ENCODE results near the gene MYOG. TPM values are rescaled to one million over a fixed set of nuclear protein-coding genes. Genes with fewer than 3 reads are reported as not detected.

The MYOG gene
- total and polyA plus RNA-seq, 2 experiments from 2014 or later, result not detected

DNA sequence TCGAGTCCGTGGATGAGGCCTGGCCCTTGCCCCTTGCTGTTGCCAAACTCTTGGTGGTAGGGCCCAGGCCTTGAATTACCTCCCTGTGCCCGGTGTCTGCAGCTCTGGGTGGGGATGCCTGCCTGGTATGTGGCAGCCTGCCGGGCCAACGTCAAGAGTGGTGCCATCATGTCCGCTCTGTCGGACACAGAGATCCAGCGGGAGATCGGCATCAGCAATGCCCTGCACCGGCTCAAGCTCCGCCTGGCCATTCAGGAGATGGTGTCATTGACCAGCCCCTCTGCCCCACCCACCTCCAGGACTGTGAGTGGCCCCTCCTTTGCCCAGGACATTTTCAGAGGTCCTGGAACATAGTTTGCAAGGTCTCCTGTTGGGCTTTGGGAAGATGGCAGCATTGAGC, 25.7 kb downstream of the MYOG start:
- no peaks in the 10 kb centered on the region for H3K9me3 ChIP-seq (ENCODE audit: low read depth)
- WGBS (ENCODE audit: low lambda C conversion rate, missing lambda C conversion rate), result 98% methylated on average over 11 of the region's 11 CpGs

DNA sequence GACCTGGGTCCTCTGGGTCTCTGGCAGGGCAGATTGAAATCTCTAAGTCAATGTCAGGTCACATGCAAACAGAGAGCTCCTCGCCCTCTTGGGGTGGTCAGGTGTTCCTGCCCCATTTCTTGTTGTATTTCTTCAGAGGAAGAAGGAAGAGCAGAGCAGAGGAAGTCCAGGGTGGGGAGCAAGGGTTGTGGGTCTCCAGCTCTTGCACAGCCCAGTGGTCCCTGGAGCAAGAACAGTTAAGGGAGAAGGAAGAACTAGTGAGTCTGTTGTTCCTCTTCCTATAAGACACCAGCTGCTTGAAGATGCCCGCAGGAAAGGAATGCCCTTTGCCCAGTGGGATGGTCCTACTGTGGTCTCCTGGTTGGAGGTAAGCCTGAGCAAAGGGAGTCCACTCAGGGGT, 26.3 kb downstream of the MYOG start:
- 84% methylated on average over 2 of the region's 2 CpGs for WGBS (ENCODE audit: low lambda C conversion rate, missing lambda C conversion rate)

More for the DNA sequence above, 25.7 kb downstream of the MYOG start:
- Histone ChIP-seq H2AFZ (no peak overlapping the region), H3K4me1 (ENCODE audit: insufficient read depth) (no peaks in the 10 kb centered on the region), H3K9me2 (replicated peaks; ENCODE audit: insufficient read depth) (no peaks in the 10 kb centered on the region), H3K4me3 (no peak overlapping the region), H4K20me1 (ENCODE audit: insufficient read depth, poor library complexity, severe bottlenecking) (no peaks in the 10 kb centered on the region), H3K27me3 (no peaks in the 10 kb centered on the region), H3K4me2 (no peak overlapping the region), H3K27ac (no peak overlapping the region), H3K79me2 (no peaks in the 10 kb centered on the region), H3K36me3 (replicated peaks; ENCODE audit: insufficient read depth, low read depth) (no peaks in the 10 kb centered on the region)
- TF ChIP-seq, protein P1, sequence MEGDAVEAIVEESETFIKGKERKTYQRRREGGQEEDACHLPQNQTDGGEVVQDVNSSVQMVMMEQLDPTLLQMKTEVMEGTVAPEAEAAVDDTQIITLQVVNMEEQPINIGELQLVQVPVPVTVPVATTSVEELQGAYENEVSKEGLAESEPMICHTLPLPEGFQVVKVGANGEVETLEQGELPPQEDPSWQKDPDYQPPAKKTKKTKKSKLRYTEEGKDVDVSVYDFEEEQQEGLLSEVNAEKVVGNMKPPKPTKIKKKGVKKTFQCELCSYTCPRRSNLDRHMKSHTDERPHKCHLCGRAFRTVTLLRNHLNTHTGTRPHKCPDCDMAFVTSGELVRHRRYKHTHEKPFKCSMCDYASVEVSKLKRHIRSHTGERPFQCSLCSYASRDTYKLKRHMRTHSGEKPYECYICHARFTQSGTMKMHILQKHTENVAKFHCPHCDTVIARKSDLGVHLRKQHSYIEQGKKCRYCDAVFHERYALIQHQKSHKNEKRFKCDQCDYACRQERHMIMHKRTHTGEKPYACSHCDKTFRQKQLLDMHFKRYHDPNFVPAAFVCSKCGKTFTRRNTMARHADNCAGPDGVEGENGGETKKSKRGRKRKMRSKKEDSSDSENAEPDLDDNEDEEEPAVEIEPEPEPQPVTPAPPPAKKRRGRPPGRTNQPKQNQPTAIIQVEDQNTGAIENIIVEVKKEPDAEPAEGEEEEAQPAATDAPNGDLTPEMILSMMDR (IDR thresholded peaks at IDR 0.05; ENCODE audit: poor library complexity), result no peak
- TF ChIP-seq EZH2 (IDR thresholded peaks at IDR 0.05; ENCODE audit: borderline replicate concordance) (no peak), EZH2phosphoT487 (IDR thresholded peaks at IDR 0.05; ENCODE audit: low read depth, severe bottlenecking, unreplicated experiment) (no peak)
- no peak for DNase-seq (ENCODE audit: low spot score)

DNA sequence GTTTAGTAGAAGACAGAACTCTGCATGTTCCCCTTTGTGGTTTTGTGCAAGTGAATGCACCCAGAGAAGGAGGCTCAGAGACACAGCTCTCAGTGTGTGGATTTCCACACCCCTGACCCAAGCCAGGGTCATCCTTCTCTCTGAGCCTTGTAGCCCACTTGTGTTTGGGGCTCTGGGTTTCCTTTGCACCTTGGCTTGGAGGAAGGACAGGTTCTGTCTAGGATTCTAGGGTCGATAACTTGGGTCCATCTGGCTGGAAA, 27.2 kb downstream of the MYOG start:
- 93% methylated on average over 1 of the region's 1 CpG for WGBS (ENCODE audit: low lambda C conversion rate, missing lambda C conversion rate)

More for the DNA sequence above, 26.3 kb downstream of the MYOG start:
- no peaks in the 10 kb centered on the region for H4K20me1 ChIP-seq (ENCODE audit: insufficient read depth, poor library complexity, severe bottlenecking)
- H3K9me3 ChIP-seq (ENCODE audit: low read depth), result no peaks in the 10 kb centered on the region
- no peaks in the 10 kb centered on the region for H3K9me2 ChIP-seq (replicated peaks; ENCODE audit: insufficient read depth)
- H3K27me3 ChIP-seq, result no peaks in the 10 kb centered on the region
- H2AFZ ChIP-seq, result no peak overlapping the region
- no peak overlapping the region for H3K4me3 ChIP-seq
- H3K4me1 ChIP-seq (ENCODE audit: insufficient read depth), result no peaks in the 10 kb centered on the region
- no peak overlapping the region for H3K4me2 ChIP-seq
- H3K36me3 ChIP-seq (replicated peaks; ENCODE audit: insufficient read depth, low read depth), result no peaks in the 10 kb centered on the region
- TF ChIP-seq EZH2phosphoT487 (IDR thresholded peaks at IDR 0.05; ENCODE audit: low read depth, severe bottlenecking, unreplicated experiment) (no peak), EZH2 (IDR thresholded peaks at IDR 0.05; ENCODE audit: borderline replicate concordance) (no peak)
- TF ChIP-seq, protein P1 (IDR thresholded peaks at IDR 0.05; ENCODE audit: poor library complexity), result no peak
- H3K27ac ChIP-seq, result no peak overlapping the region
- DNase-seq (ENCODE audit: low spot score), result no peak
- no peaks in the 10 kb centered on the region for H3K79me2 ChIP-seq

More for the DNA sequence above, 27.2 kb downstream of the MYOG start:
- Histone ChIP-seq H3K27ac (no peak overlapping the region), H3K9me2 (replicated peaks; ENCODE audit: insufficient read depth) (no peaks in the 10 kb centered on the region), H3K36me3 (replicated peaks; ENCODE audit: insufficient read depth, low read depth) (no peaks in the 10 kb centered on the region), H3K4me3 (no peak overlapping the region), H3K4me2 (no peak overlapping the region), H3K4me1 (ENCODE audit: insufficient read depth) (no peaks in the 10 kb centered on the region), H3K27me3 (no peaks in the 10 kb centered on the region), H3K9me3 (ENCODE audit: low read depth) (no peaks in the 10 kb centered on the region), H2AFZ (no peak overlapping the region), H3K79me2 (no peaks in the 10 kb centered on the region), H4K20me1 (ENCODE audit: insufficient read depth, poor library complexity, severe bottlenecking) (no peaks in the 10 kb centered on the region)
- no peak for DNase-seq (ENCODE audit: low spot score)
- TF ChIP-seq, protein P1 (IDR thresholded peaks at IDR 0.05; ENCODE audit: poor library complexity), result no peak
- TF ChIP-seq EZH2 (IDR thresholded peaks at IDR 0.05; ENCODE audit: borderline replicate concordance) (no peak), EZH2phosphoT487 (IDR thresholded peaks at IDR 0.05; ENCODE audit: low read depth, severe bottlenecking, unreplicated experiment) (no peak)
